GM13977 (cell line): ENCODE data around the gene NPY2R.

Experiments used
- DNase-seq: peaks from one replicate; pipeline ENCODE4 v3.0.0; 2012; ENCODE audit warnings: low spot score
- in situ Hi-C: fragments of 300-500 bp; cut with MboI; formaldehyde crosslinking; loops from one replicate; pipeline ENCODE4 v1.12.0; 2022; ENCODE audit warnings: low sequenced_read_pairs, low pct_unique_long_range_greater_than_20kb, mixed read lengths, inconsistent platforms; ENCODE audit not compliant: unreplicated experiment
- TF ChIP-seq, protein P1 (sequence below): IDR thresholded peaks from 2 replicates; pipeline ENCODE4 v1.5.1; 2012; ENCODE audit warnings: mild to moderate bottlenecking, control low read depth; ENCODE audit not compliant: insufficient read depth; ENCODE audit errors: extremely low read depth, missing control alignments

NPY2R gene

DNA sequence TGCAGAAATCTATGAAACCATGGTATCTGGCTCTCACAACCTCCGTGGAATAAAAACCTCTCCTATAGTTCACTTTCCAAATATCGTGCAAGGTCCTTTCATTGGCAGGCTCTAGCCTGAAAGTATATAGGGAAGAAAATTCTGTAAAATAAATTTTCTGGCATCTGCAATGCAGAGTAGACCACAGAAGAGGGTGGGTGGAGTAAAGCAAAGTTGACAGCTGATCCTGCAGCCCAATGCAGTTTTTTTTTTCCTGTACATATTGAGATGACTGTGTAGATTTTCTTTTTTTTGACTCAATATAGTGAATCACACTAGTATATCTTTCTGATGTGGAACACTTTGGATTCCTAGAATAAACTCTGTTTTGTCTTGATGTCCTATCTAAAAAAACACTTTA, 56.7 kb downstream of the NPY2R start:
- in situ Hi-C loops = no loop called here
- DNase-seq = no peak

More for the DNA sequence above, 56.7 kb downstream of the NPY2R start:
- TF ChIP-seq, protein P1, sequence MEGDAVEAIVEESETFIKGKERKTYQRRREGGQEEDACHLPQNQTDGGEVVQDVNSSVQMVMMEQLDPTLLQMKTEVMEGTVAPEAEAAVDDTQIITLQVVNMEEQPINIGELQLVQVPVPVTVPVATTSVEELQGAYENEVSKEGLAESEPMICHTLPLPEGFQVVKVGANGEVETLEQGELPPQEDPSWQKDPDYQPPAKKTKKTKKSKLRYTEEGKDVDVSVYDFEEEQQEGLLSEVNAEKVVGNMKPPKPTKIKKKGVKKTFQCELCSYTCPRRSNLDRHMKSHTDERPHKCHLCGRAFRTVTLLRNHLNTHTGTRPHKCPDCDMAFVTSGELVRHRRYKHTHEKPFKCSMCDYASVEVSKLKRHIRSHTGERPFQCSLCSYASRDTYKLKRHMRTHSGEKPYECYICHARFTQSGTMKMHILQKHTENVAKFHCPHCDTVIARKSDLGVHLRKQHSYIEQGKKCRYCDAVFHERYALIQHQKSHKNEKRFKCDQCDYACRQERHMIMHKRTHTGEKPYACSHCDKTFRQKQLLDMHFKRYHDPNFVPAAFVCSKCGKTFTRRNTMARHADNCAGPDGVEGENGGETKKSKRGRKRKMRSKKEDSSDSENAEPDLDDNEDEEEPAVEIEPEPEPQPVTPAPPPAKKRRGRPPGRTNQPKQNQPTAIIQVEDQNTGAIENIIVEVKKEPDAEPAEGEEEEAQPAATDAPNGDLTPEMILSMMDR = no peak
